KMS-11 (cell line): Measurements from ENCODE around the gene GASK1B.

Experiments
- H2AFZ ChIP-seq: fragments of 200-600 bp; sonication (generic); 2 replicates; pipeline ENCODE4 v1.6.1; 2016; ENCODE audit warnings: antibody characterized with exemption, mixed run types, low read depth
- H3K27ac ChIP-seq: fragments of 200-600 bp; sonication (generic); 2 replicates; pipeline ENCODE4 v1.6.1; 2016; ENCODE audit warnings: mild to moderate bottlenecking, mixed run types
- H3K27me3 ChIP-seq: fragments of 200-600 bp; sonication (generic); 2 replicates; pipeline ENCODE4 v1.6.1; 2017; ENCODE audit warnings: mild to moderate bottlenecking, low read depth, mixed run types, moderate library complexity; ENCODE audit not compliant: insufficient read depth
- H3K36me3 ChIP-seq: fragments of 200-600 bp; sonication (generic); 2 replicates; pipeline ENCODE4 v1.6.1; 2017; ENCODE audit warnings: mild to moderate bottlenecking, mixed run types; ENCODE audit not compliant: insufficient read depth
- H3K4me1 ChIP-seq: fragments of 200-600 bp; sonication (generic); 2 replicates; pipeline ENCODE4 v1.6.1; 2016; ENCODE audit warnings: mild to moderate bottlenecking, low read depth, mixed run types; ENCODE audit not compliant: poor library complexity, severe bottlenecking
- H3K4me2 ChIP-seq: fragments of 200-600 bp; sonication (generic); 2 replicates; pipeline ENCODE4 v1.7.0; 2016; ENCODE audit warnings: mild to moderate bottlenecking, mixed run types
- H3K4me3 ChIP-seq: fragments of 200-600 bp; sonication (generic); IDR thresholded peaks from 2 replicates; pipeline ENCODE4 v1.6.1; 2017; ENCODE audit warnings: low read depth, low read length, mixed read lengths; ENCODE audit not compliant: insufficient read depth
- H3K79me2 ChIP-seq: fragments of 200-600 bp; sonication (generic); 2 replicates; pipeline ENCODE4 v1.6.1; 2016; ENCODE audit warnings: low read depth, mixed run types; ENCODE audit not compliant: insufficient read depth
- H3K9ac ChIP-seq: fragments of 200-600 bp; sonication (generic); 2 replicates; pipeline ENCODE4 v1.6.1; 2016; ENCODE audit warnings: mild to moderate bottlenecking, mixed run types
- H4K20me1 ChIP-seq: fragments of 200-600 bp; sonication (generic); 2 replicates; pipeline ENCODE4 v1.6.1; 2016; ENCODE audit warnings: mild to moderate bottlenecking, mixed run types; ENCODE audit not compliant: insufficient read depth
- CTCF ChIP-seq: fragments of 200-600 bp; sonication (generic); conservative IDR thresholded peaks from 2 replicates; pipeline ENCODE4 v1.6.1; 2017; ENCODE audit warnings: low read depth, mild to moderate bottlenecking, antibody characterized with exemption, low read length, moderate library complexity, mixed read lengths

GASK1B gene

GRCh38 chr4:158166701-158167100, 6.1 kb downstream of the GASK1B start:
- H3K4me3 ChIP-seq, result no peak overlapping the region
- no peaks in the 10 kb centered on the region for H4K20me1 ChIP-seq
- H3K36me3 ChIP-seq, result no peaks in the 10 kb centered on the region
- no peak overlapping the region for H3K9ac ChIP-seq
- H3K27me3 ChIP-seq, result no peaks in the 10 kb centered on the region
- H2AFZ ChIP-seq, result no peak overlapping the region
- TF ChIP-seq CTCF, result no peak
- H3K27ac ChIP-seq, result no peak overlapping the region
- no peaks in the 10 kb centered on the region for H3K79me2 ChIP-seq
- no peaks in the 10 kb centered on the region for H3K4me1 ChIP-seq
- H3K4me2 ChIP-seq, result no peak overlapping the region

- no peaks in the 10 kb centered on the region for H3K27me3 ChIP-seq
- H3K27ac ChIP-seq, result no peak overlapping the region
- H3K4me1 ChIP-seq, result peaks cover 3% of the 10 kb centered on the region
- no peaks in the 10 kb centered on the region for H3K36me3 ChIP-seq
- no peaks in the 10 kb centered on the region for H4K20me1 ChIP-seq
- no peak overlapping the region for H3K4me3 ChIP-seq
- H3K79me2 ChIP-seq, result no peaks in the 10 kb centered on the region
- no peak overlapping the region for H3K9ac ChIP-seq
- TF ChIP-seq CTCF, result no peak
- H2AFZ ChIP-seq, result no peak overlapping the region
- no peak overlapping the region for H3K4me2 ChIP-seq
Measured at GRCh38 chr4:158164768-158165213, 8.0 kb downstream of the GASK1B start.

GRCh38 chr4:158163941-158164767, 8.7 kb downstream of the GASK1B start:
- H3K36me3 ChIP-seq, result no peaks in the 10 kb centered on the region

GRCh38 chr4:158162631-158163030, 10.2 kb downstream of the GASK1B start:
- Histone ChIP-seq H3K27me3 (no peaks in the 10 kb centered on the region), H3K4me1 (peaks cover 22% of the 10 kb centered on the region), H3K36me3 (no peaks in the 10 kb centered on the region), H3K4me2 (no peak overlapping the region), H4K20me1 (no peaks in the 10 kb centered on the region), H3K79me2 (no peaks in the 10 kb centered on the region), H2AFZ (no peak overlapping the region), H3K9ac (no peak overlapping the region), H3K4me3 (no peak overlapping the region), H3K27ac (no peak overlapping the region)
- TF ChIP-seq CTCF, result no peak

More at GRCh38 chr4:158163941-158164767, 8.7 kb downstream of the GASK1B start:
- Histone ChIP-seq H4K20me1 (no peaks in the 10 kb centered on the region), H3K9ac (no peak overlapping the region), H3K4me3 (no peak overlapping the region), H3K79me2 (no peaks in the 10 kb centered on the region), H3K4me2 (no peak overlapping the region), H3K4me1 (peaks cover 9% of the 10 kb centered on the region), H3K27ac (no peak overlapping the region), H2AFZ (no peak overlapping the region), H3K27me3 (no peaks in the 10 kb centered on the region)
- TF ChIP-seq CTCF, result no peak
